SK-N-SH (cell line): Measurements from ENCODE around the gene EIF2D. TPM values are rescaled to one million over a fixed set of nuclear protein-coding genes. Genes with fewer than 3 reads are reported as not detected.

Source experiments
- CTCF ChIA-PET: fragments of 300-600, 350-600 bp; formaldehyde crosslinking; extraction: SDS; loops from one replicate; lab custom pipeline; 2021; lab: Yijun Ruan, JAX
- POLR2A ChIA-PET: fragments of 350-600 bp; sonication (Branson Sonifier 250); formaldehyde crosslinking; extraction: SDS; loops from one replicate; lab custom pipeline; 2020; ENCODE audit warnings: antibody characterized with exemption, inconsistent platforms; lab: Yijun Ruan, JAX
- DNase-seq: peaks from one replicate; pipeline ENCODE4 v3.0.0; 2012
- H2AFZ ChIP-seq: fragments of 200-600 bp; sonication (generic); 2 replicates; pipeline ENCODE4 v1.8.1; 2016; ENCODE audit warnings: antibody characterized with exemption, mild to moderate bottlenecking, low read depth
- H3F3A ChIP-seq: fragments of 200-600 bp; sonication (generic); replicated peaks from 2 replicates; pipeline ENCODE3; 2016; ENCODE audit warnings: antibody characterized with exemption, mild to moderate bottlenecking; ENCODE audit not compliant: insufficient read depth
- H3K27ac ChIP-seq, 2 experiments: fragments of 200-500 bp in 1 of 2; fragments of 200-600 bp in 1 of 2; sonication (Bioruptor generic) in 1 of 2; sonication (generic), shearing (Covaris generic) in 1 of 2; 2 replicates each; pipeline versions ENCODE4 v1.5.1 to v1.6.1; 2014 to 2016; ENCODE audit warnings: low read depth in 2 of 2, inconsistent platforms in 1 of 2, low read length in 1 of 2, mild to moderate bottlenecking in 1 of 2, mixed read lengths in 1 of 2
- H3K27me3 ChIP-seq: fragments of 200-600 bp; sonication (generic), shearing (Covaris generic); 2 replicates; pipeline ENCODE4 v1.6.1; 2016; ENCODE audit warnings: mixed run types; ENCODE audit not compliant: insufficient read depth
- H3K36me3 ChIP-seq, 2 experiments: fragments of 200-500 bp in 1 of 2; fragments of 200-600 bp in 1 of 2; sonication (Bioruptor generic) in 1 of 2; sonication (generic) in 1 of 2; replicated peaks in 1 of 2; 2 replicates each; pipeline versions ENCODE3 to v1.5.1; 2014 to 2016; ENCODE audit warnings: low read length in 1 of 2, mild to moderate bottlenecking in 1 of 2; ENCODE audit not compliant: insufficient read depth in 2 of 2, control insufficient read depth in 1 of 2
- H3K4me1 ChIP-seq, 2 experiments: fragments of 200-500 bp in 1 of 2; fragments of 200-600 bp in 1 of 2; sonication (Bioruptor generic) in 1 of 2; sonication (generic), shearing (Covaris generic) in 1 of 2; 2 replicates each; pipeline versions ENCODE4 v1.5.1 to v1.6.1; 2014 to 2016; ENCODE audit warnings: low read depth in 1 of 2, low read length in 1 of 2, mixed run types in 1 of 2; ENCODE audit not compliant: insufficient read depth in 2 of 2, control insufficient read depth in 1 of 2
- H3K4me2 ChIP-seq: fragments of 200-600 bp; sonication (generic), shearing (Covaris generic); 2 replicates; pipeline ENCODE4 v1.6.1; 2017; ENCODE audit warnings: mixed run types
- H3K4me3 ChIP-seq, 2 experiments: fragments of 200-500 bp in 1 of 2; fragments of 200-600 bp in 1 of 2; sonication (Bioruptor generic) in 1 of 2; sonication (generic), shearing (Covaris generic) in 1 of 2; 2 replicates each; pipeline versions ENCODE4 v1.5.1 to v1.8.1; 2014 to 2016; ENCODE audit warnings: low read depth in 2 of 2, inconsistent platforms in 1 of 2, low read length in 1 of 2, mild to moderate bottlenecking in 1 of 2, mixed read lengths in 1 of 2, moderate library complexity in 1 of 2
- H3K79me2 ChIP-seq: fragments of 200-600 bp; sonication (generic); 2 replicates; pipeline ENCODE4 v1.8.1; 2017; ENCODE audit warnings: mild to moderate bottlenecking; ENCODE audit not compliant: insufficient read depth
- H3K9ac ChIP-seq: fragments of 200-600 bp; sonication (generic); 2 replicates; pipeline ENCODE4 v1.6.1; 2017; ENCODE audit warnings: mixed run types
- H3K9me2 ChIP-seq: fragments of 200-600 bp; sonication (generic); 2 replicates; pipeline ENCODE4 v1.6.1; 2017; ENCODE audit warnings: mixed run types
- H3K9me3 ChIP-seq: fragments of 200-600 bp; sonication (generic); 2 replicates; pipeline ENCODE4 v1.6.1; 2017; ENCODE audit warnings: mixed run types, mild to moderate bottlenecking, moderate library complexity
- H4K20me1 ChIP-seq: fragments of 200-600 bp; sonication (generic); 2 replicates; pipeline ENCODE4 v1.6.1; 2017; ENCODE audit warnings: mild to moderate bottlenecking, mixed run types; ENCODE audit not compliant: insufficient read depth
- CHD2 ChIP-seq: fragments of 150-350 bp; IDR thresholded peaks from 2 replicates; pipeline ENCODE4 v1.6.1; 2018; ENCODE audit warnings: low read length; ENCODE audit not compliant: partially characterized antibody
- ELF1 ChIP-seq: IDR thresholded peaks from 2 replicates; pipeline ENCODE4 v1.4.0; 2012
- EZH2phosphoT487 ChIP-seq: fragments of 200-600 bp; sonication (generic); IDR thresholded peaks from 2 replicates; pipeline ENCODE4 v1.6.1; 2017; ENCODE audit warnings: low read depth, mixed run types, mild to moderate bottlenecking, antibody characterized with exemption, moderate library complexity, borderline replicate concordance
- MEF2A ChIP-seq: IDR thresholded peaks from 2 replicates; pipeline ENCODE4 v1.4.0; 2012; ENCODE audit warnings: low read depth, borderline replicate concordance
- NFIC ChIP-seq: IDR thresholded peaks from 2 replicates; pipeline ENCODE4 v1.4.0; 2012; ENCODE audit warnings: borderline replicate concordance
- NRF1 ChIP-seq: IDR thresholded peaks from 2 replicates; pipeline ENCODE4 v1.6.1; 2012; ENCODE audit warnings: low read depth, mild to moderate bottlenecking, low read length
- RAD21 ChIP-seq: IDR thresholded peaks from 2 replicates; pipeline ENCODE4 v1.6.1; 2012; ENCODE audit warnings: mild to moderate bottlenecking, low read length
- SMC3 ChIP-seq: IDR thresholded peaks from 2 replicates; pipeline ENCODE4 v1.6.1; 2012; ENCODE audit warnings: low read depth, low read length, improper control_type of control experiment
- TEAD4 ChIP-seq: IDR thresholded peaks from 2 replicates; pipeline ENCODE4 v1.4.0; 2012; ENCODE audit warnings: mild to moderate bottlenecking, borderline replicate concordance; ENCODE audit not compliant: insufficient read depth
- WGBS: methylation state at CpG from one replicate; pipeline ENCODE4 v1.1.6; 2017; ENCODE audit warnings: low lambda C conversion rate; 5-methylcytosine and 5-hydroxymethylcytosine counted together
- polyA plus RNA-seq, 3 experiments: library from polyadenylated mRNA; depleted of rRNA; stranded (reverse); fragments of >200 nt; gene quantifications; 2 replicates each; pipeline ENCODE4 v1.2.3, GENCODE V29; 2012
- TF ChIP-seq, protein P1 (sequence below): fragments of 200-600 bp; sonication (generic); IDR thresholded peaks from 2 replicates; pipeline ENCODE4 v1.6.1; 2017; ENCODE audit warnings: antibody characterized with exemption, mild to moderate bottlenecking, moderate library complexity
- TF ChIP-seq, protein P2 (sequence below): fragments of 150-350 bp; IDR thresholded peaks from 2 replicates; pipeline ENCODE4 v1.6.1; 2017; ENCODE audit warnings: antibody characterized with exemption, low read length, low read depth, borderline replicate concordance
- TF ChIP-seq, protein P3 (sequence below): IDR thresholded peaks from 2 replicates; pipeline ENCODE4 v1.4.0; 2012; ENCODE audit warnings: low read depth, borderline replicate concordance

The EIF2D gene
- polyA plus RNA-seq, 1 of the 3 experiments (the other 2 are of a cell fraction), result 59.5 TPM

DNA sequence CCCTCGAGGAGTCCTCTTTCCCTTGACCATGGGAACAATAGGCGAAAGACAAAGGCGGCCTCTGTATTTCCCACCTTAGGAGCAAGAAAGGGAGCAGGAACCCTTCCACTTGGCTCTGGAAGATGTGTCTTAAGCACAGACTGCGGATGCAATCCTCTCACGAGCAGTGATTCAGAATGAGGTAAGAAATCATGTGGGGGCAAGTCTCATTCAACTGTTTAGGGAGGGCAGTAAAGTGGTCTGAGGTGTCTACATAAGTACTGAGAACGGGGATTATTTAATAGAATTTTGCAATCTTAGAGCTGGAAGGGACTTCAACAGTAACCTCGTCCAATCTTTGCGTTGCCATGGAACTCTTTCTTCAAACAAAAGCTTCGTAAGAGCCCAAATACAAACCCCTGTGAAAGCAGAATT, 21.4 kb upstream of the EIF2D start:
- Histone ChIP-seq H3K9ac (0 out of 2 replicates have a peak overlapping the region, but pooled peaks have one; percentile 10), H3K4me3 (no peak overlapping the region), H3K79me2 (peaks cover 27% of the 10 kb centered on the region), H4K20me1 (no peaks in the 10 kb centered on the region), H3K9me3 (no peaks in the 10 kb centered on the region), H3K4me1 (peaks cover 15 to 22% of the 10 kb centered on the region in 2 experiments; a peak in 3 of 4 replicates), H3K27me3 (no peaks in the 10 kb centered on the region; the same call in 1 of the 2 replicates), H3K36me3 (peaks cover 0 to 1% of the 10 kb centered on the region in 2 experiments), H2AFZ (peak overlapping the region; percentile 89), H3F3A (peaks cover 24% of the 10 kb centered on the region), H3K9me2 (no peaks in the 10 kb centered on the region), H3K27ac (peak overlapping the region in 1 of 2 experiments; percentile 79; a peak in 2 of 4 replicates), H3K4me2 (0 out of 2 replicates have a peak overlapping the region, but pooled peaks have one; percentile 5)
- 61% methylated on average over 9 of the region's 9 CpGs for WGBS
- ChIA-PET CTCF (interaction anchor here (0.7 to 17.3 kb wide), 21 partner anchors 12 to 349 kb away, joined by 3 to 450 read pairs (median 6); partner anchors contain the start of genes EIF2D and MAPKAPK2), POLR2A (no interaction called here)
- no peak for TF ChIP-seq NRF1
- no peak for TF ChIP-seq EZH2phosphoT487
- no peak for TF ChIP-seq RAD21
- TF ChIP-seq, protein P1, sequence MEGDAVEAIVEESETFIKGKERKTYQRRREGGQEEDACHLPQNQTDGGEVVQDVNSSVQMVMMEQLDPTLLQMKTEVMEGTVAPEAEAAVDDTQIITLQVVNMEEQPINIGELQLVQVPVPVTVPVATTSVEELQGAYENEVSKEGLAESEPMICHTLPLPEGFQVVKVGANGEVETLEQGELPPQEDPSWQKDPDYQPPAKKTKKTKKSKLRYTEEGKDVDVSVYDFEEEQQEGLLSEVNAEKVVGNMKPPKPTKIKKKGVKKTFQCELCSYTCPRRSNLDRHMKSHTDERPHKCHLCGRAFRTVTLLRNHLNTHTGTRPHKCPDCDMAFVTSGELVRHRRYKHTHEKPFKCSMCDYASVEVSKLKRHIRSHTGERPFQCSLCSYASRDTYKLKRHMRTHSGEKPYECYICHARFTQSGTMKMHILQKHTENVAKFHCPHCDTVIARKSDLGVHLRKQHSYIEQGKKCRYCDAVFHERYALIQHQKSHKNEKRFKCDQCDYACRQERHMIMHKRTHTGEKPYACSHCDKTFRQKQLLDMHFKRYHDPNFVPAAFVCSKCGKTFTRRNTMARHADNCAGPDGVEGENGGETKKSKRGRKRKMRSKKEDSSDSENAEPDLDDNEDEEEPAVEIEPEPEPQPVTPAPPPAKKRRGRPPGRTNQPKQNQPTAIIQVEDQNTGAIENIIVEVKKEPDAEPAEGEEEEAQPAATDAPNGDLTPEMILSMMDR, result no peak
- TF ChIP-seq ELF1, result no peak
- no peak for TF ChIP-seq MEF2A
- TF ChIP-seq TEAD4, result no peak
- TF ChIP-seq CHD2, result no peak
- TF ChIP-seq, protein P2, sequence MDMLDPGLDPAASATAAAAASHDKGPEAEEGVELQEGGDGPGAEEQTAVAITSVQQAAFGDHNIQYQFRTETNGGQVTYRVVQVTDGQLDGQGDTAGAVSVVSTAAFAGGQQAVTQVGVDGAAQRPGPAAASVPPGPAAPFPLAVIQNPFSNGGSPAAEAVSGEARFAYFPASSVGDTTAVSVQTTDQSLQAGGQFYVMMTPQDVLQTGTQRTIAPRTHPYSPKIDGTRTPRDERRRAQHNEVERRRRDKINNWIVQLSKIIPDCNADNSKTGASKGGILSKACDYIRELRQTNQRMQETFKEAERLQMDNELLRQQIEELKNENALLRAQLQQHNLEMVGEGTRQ, result no peak
- no peak for TF ChIP-seq NFIC
- DNase-seq, result no peak

DNA sequence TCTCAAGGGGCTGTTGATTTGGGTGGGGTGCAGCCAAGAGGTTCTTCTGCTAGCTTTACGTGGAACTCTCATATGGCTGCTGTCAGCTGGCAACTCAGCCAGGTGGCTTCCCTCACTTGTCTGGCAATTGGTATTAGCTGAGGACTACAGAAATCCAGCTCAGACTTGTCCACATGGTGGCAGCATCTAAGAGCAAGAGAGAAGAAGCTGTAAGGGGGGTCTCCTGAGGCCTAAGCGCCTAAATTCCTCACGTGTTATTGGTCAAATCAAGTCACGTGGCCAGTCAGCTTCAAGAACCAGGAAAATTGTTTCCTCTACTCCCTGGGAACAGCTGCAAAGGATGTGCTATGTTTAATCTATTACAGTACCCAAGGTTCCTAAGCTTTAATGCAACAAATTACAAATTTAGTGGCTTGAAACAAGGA, 18.8 kb upstream of the EIF2D start:
- H3K9ac ChIP-seq, result no peak overlapping the region
- ChIA-PET POLR2A (interaction anchor here (1.3 kb wide), 1 partner anchor 19 kb away, joined by 7 read pairs; the partner anchor contains the start of gene EIF2D), CTCF (interaction anchor here (0.6 to 17.3 kb wide), 15 partner anchors 9 to 355 kb away, joined by 3 to 450 read pairs (median 4); partner anchors contain the start of gene EIF2D)
- no peak overlapping the region; a peak in 1 of 4 replicates for H3K4me3 ChIP-seq
- no peaks in the 10 kb centered on the region; the same call in 1 of the 2 replicates for H3K27me3 ChIP-seq
- DNase-seq, result peak; percentile 58
- peak overlapping the region; percentile 7; the same call in 1 of the 2 replicates for H2AFZ ChIP-seq
- H3K27ac ChIP-seq, result no peak overlapping the region
- H3K4me1 ChIP-seq, result peaks cover 9 to 13% of the 10 kb centered on the region in 2 experiments; a peak in 3 of 4 replicates
- H3K4me2 ChIP-seq, result no peak overlapping the region
- TF ChIP-seq SMC3 (peak; percentile 58), RAD21 (peak; percentile 64), ELF1 (no peak)
- TF ChIP-seq, protein P2, result peak; percentile 45; the same call in 1 of the 2 replicates
- TF ChIP-seq, protein P1, result peak; percentile 65
- TF ChIP-seq, protein P3, sequence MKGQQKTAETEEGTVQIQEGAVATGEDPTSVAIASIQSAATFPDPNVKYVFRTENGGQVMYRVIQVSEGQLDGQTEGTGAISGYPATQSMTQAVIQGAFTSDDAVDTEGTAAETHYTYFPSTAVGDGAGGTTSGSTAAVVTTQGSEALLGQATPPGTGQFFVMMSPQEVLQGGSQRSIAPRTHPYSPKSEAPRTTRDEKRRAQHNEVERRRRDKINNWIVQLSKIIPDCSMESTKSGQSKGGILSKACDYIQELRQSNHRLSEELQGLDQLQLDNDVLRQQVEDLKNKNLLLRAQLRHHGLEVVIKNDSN, result peak; percentile 83
- no peaks in the 10 kb centered on the region for H3K9me3 ChIP-seq
- WGBS, result 29% methylated on average over 4 of the region's 4 CpGs
- no peaks in the 10 kb centered on the region for H3K9me2 ChIP-seq
- no peaks in the 10 kb centered on the region for H3K36me3 ChIP-seq
- H3K79me2 ChIP-seq, result peaks cover 5% of the 10 kb centered on the region
- H3F3A ChIP-seq, result peaks cover 9% of the 10 kb centered on the region
- H4K20me1 ChIP-seq, result no peaks in the 10 kb centered on the region
